SKM-1 treated with dmso at 0.1 percent for 144 hours (cell line): Measurements from ENCODE around the gene KANSL3.
A peak's percentile ranks its signal among the peaks of the same experiment; 100 is the strongest.
"Not testable (repeated sequence)": the region's sequence is repeated elsewhere in the genome, so short reads cannot be mapped to it uniquely, and the experiment has no call there.

Experiments
- DNase-seq: peaks from one replicate; lab custom pipeline; 2025; ENCODE audit not compliant: unreplicated experiment; lab: John Stamatoyannopoulos, UW

Gene KANSL3

GRCh38 chr2:96655526-96655925 is 17.4 kb upstream of the KANSL3 start:
- DNase-seq: peak; percentile 63

- not testable (repeated sequence) for DNase-seq
Measured at GRCh38 chr2:96654791-96655190, 16.7 kb upstream of the KANSL3 start.

- DNase-seq: no peak
Measured at GRCh38 chr2:96651793-96652192, 13.7 kb upstream of the KANSL3 start.

GRCh38 chr2:96649342-96649741 is 11.2 kb upstream of the KANSL3 start:
- DNase-seq: no peak

- no peak for DNase-seq
Measured at GRCh38 chr2:96648306-96648930, 10.3 kb upstream of the KANSL3 start.

- DNase-seq: no peak
Measured at GRCh38 chr2:96647681-96648080, 9.6 kb upstream of the KANSL3 start.

GRCh38 chr2:96642564-96643360 is 4.7 kb upstream of the KANSL3 start, which contains the start of gene FER1L5:
TSS of gene FER1L5 (plus strand) at chr2:96642764. CDS start at chr2:96642837, 73 bp downstream.
- no peak for DNase-seq

GRCh38 chr2:96637385-96638143 is 548 bp downstream of the KANSL3 start:
- DNase-seq: peak; percentile 91

GRCh38 chr2:96636551-96637171 is 1.5 kb downstream of the KANSL3 start:
- DNase-seq: no peak

GRCh38 chr2:96633641-96634040 is 4.5 kb downstream of the KANSL3 start:
- no peak for DNase-seq

GRCh38 chr2:96631804-96632435 is 6.2 kb downstream of the KANSL3 start:
- DNase-seq: no peak

GRCh38 chr2:96626553-96626942 is 11.6 kb downstream of the KANSL3 start:
- no peak for DNase-seq

- DNase-seq: no peak
Measured at GRCh38 chr2:96625571-96626552, 12.2 kb downstream of the KANSL3 start.

- no peak for DNase-seq
Measured at GRCh38 chr2:96623116-96623515, 15.0 kb downstream of the KANSL3 start.

GRCh38 chr2:96622544-96622943 is 15.6 kb downstream of the KANSL3 start:
- DNase-seq: no peak

- no peak for DNase-seq
Measured at GRCh38 chr2:96618596-96619283, 19.4 kb downstream of the KANSL3 start.

- no peak for DNase-seq
Measured at GRCh38 chr2:96617012-96617411, 21.1 kb downstream of the KANSL3 start.

- no peak for DNase-seq
Measured at GRCh38 chr2:96616535-96616934, 21.6 kb downstream of the KANSL3 start.

GRCh38 chr2:96616128-96616527 is 22.0 kb downstream of the KANSL3 start:
- no peak for DNase-seq
